Measurements from ENCODE around the gene LRRC70.

The LRRC70 gene, protein sequence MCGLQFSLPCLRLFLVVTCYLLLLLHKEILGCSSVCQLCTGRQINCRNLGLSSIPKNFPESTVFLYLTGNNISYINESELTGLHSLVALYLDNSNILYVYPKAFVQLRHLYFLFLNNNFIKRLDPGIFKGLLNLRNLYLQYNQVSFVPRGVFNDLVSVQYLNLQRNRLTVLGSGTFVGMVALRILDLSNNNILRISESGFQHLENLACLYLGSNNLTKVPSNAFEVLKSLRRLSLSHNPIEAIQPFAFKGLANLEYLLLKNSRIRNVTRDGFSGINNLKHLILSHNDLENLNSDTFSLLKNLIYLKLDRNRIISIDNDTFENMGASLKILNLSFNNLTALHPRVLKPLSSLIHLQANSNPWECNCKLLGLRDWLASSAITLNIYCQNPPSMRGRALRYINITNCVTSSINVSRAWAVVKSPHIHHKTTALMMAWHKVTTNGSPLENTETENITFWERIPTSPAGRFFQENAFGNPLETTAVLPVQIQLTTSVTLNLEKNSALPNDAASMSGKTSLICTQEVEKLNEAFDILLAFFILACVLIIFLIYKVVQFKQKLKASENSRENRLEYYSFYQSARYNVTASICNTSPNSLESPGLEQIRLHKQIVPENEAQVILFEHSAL

DNA sequence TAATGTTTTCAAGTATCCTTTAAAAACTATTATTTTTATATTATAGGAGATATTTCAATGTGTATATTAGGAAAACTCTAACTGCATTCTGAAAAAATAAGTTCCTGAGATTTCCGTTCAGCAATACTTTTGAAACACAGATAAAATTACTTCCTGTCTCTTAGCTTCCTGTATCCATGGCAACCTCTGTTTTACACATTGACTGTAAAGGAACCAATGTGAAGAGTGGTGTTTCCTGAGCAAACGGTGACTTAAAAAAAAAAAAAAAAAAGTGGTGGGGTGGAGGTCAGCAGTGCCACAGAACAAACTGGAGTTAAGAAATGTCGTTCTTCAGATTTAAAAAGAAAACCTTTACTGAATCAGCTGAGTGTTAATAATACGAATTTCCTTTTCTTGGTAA, at the start of gene LRRC70:
Gene LRRC70, plus strand, starts transcription at position 280 of the 400 bp plus-strand sequence. CDS start 620 bp downstream, outside the sequence.
- H3K4me3 ChIP-seq (ENCODE audit: control insufficient read depth, low read depth, low read length): no peak within 1 kb of the TSS
- peak; percentile 38 for DNase-seq (ENCODE audit: low read depth)
- TF ChIP-seq, protein P1, sequence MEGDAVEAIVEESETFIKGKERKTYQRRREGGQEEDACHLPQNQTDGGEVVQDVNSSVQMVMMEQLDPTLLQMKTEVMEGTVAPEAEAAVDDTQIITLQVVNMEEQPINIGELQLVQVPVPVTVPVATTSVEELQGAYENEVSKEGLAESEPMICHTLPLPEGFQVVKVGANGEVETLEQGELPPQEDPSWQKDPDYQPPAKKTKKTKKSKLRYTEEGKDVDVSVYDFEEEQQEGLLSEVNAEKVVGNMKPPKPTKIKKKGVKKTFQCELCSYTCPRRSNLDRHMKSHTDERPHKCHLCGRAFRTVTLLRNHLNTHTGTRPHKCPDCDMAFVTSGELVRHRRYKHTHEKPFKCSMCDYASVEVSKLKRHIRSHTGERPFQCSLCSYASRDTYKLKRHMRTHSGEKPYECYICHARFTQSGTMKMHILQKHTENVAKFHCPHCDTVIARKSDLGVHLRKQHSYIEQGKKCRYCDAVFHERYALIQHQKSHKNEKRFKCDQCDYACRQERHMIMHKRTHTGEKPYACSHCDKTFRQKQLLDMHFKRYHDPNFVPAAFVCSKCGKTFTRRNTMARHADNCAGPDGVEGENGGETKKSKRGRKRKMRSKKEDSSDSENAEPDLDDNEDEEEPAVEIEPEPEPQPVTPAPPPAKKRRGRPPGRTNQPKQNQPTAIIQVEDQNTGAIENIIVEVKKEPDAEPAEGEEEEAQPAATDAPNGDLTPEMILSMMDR (conservative IDR thresholded peaks at IDR 0.05; ENCODE audit: control insufficient read depth, insufficient read depth, low read depth, low read length): no peak

DNA sequence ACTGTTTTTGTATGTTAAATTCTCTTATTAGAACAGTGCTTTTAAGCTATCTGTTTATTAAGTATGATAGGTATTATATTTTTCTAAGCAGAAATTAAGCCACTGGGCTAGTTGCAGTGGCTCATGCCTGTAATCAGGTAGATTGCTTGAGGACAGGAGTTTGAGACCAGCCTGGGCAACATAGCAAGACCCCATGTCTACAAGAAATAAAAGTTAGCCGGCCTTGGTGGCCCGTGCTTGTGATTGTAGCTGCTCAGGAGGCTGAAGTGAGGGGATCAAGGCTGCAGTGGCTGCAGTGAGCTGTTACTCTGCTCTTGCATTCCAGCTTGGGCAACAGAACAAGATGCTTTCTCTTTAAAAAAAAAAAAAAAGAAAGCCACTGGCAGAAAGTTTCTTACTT, 45.0 kb upstream of the LRRC70 start:
- DNase-seq (ENCODE audit: low read depth): no peak
- TF ChIP-seq, protein P1 (conservative IDR thresholded peaks at IDR 0.05; ENCODE audit: control insufficient read depth, insufficient read depth, low read depth, low read length): no peak
- no peak overlapping the region for H3K4me3 ChIP-seq (ENCODE audit: control insufficient read depth, low read depth, low read length)

DNA sequence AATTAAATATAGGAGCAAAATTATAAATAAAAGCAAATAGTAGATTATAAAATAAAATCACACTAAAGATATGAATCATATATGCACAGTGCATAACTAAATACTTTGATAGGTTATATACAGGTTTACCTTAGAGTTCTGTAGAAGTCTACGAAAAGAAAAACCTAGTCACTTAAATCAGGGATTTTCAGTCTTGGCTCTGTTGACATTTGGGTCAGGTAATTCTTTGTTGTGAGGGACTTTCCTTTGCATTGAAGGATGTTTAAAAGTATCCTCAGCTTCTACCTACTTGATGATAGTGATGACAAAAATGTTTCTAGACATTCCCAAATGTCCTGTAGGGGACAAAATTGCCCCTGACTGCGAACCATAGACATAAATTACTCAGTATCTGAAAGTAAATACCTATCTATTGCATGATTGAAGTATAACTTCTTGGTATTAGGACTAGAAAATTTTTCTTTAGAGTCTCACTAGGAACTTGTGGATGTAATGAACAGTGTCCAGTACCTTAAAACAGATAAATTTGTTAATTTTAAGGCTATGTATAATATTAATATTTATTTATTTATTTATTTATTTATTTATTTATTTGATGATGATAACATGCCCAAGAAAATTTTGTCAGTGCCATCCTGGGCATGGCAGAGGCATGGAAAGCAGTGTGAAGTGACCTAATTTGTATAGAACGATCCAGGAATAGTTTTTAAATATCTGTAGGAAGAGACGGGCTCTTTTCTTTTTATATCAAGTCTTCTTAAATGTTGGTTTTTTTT, 44.0 kb upstream of the LRRC70 start:
- DNase-seq (ENCODE audit: low read depth): no peak
- no peak overlapping the region for H3K4me3 ChIP-seq (ENCODE audit: control insufficient read depth, low read depth, low read length)
- TF ChIP-seq, protein P1 (conservative IDR thresholded peaks at IDR 0.05; ENCODE audit: control insufficient read depth, insufficient read depth, low read depth, low read length): no peak

DNA sequence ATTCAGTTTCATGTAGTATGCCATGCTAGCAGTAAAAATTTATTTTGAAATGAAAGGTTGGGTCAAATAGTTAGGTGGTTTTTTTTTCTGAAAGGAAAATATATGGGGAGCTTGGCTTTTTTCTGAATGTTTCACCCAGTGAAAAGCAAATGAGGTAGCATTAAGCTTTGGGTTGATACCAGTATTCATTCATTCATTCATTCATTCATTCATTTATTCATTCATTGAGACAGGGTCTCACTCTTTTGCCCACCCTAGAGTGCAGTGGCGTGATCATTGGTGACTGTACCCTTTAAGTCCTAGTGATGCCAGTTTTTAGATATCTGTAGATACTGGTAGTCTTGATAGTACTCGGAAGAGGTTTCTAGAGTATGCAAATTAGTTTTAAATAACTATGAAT, 42.4 kb upstream of the LRRC70 start:
- no peak for DNase-seq (ENCODE audit: low read depth)
- TF ChIP-seq, protein P1 (conservative IDR thresholded peaks at IDR 0.05; ENCODE audit: control insufficient read depth, insufficient read depth, low read depth, low read length): no peak

DNA sequence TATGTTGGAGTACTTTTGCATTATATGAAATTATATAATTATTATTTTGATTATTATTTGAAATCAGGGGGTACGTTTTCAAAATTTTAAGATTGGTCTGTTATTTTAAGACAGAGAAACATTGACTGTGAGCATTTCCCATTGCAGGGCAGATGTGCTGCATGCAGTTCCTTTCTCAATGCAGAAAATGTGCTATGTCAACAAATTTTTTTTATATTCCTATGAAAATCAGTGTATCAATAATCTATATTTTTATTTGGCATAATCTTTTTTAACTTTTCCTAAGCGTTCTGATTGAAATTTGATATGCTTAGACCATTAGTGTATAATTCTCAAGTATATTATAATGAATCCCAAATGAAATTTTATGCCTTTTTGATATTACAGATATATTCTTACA, 41.8 kb upstream of the LRRC70 start:
- TF ChIP-seq, protein P1 (conservative IDR thresholded peaks at IDR 0.05; ENCODE audit: control insufficient read depth, insufficient read depth, low read depth, low read length): no peak
- no peak for DNase-seq (ENCODE audit: low read depth)
- no peak overlapping the region for H3K4me3 ChIP-seq (ENCODE audit: control insufficient read depth, low read depth, low read length)

More for the DNA sequence above, 42.4 kb upstream of the LRRC70 start:
- H3K4me3 ChIP-seq (ENCODE audit: control insufficient read depth, low read depth, low read length): no peak overlapping the region

DNA sequence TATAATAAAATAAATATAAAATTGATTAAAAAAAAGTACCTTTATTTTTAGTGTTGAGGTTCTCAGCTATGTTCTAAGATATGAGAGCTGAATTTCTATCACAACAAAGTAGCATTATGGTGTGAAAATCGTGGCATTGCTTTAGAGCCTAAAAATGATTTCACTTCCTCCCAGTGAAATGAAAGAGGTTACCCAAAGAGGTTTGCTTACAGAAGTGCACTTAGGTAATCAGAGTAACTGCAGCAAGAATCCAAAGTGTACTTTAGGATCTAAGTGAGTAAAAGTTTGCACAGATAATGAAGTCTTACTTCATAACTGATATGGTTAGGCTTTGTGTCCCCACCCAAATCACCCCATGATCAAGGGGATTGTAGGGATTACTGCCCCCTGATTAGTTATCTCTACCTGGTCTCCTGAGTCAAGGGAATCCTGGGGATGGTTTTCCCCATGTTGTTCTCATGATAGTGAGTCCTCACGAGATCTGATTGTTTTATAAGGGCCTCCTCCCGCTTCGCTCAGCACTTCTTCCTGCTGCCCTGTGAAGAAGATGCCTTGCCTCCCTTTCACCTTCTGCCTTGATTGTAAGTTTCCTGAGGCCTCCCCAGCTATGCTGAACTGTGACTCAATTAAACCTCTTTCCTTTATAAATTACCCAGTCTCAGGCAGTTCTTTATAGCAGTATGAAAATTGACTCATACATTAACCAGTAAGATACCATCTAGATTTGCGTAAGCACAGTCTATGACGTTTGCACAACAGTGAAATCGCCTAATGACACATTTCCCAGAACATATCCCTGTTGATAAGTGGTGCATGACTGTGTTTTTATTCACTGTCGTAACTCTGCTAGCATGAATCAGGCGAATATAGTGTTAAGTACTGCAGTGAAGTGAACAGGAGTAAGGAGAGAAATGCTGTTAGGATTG, 40.3 kb upstream of the LRRC70 start:
- TF ChIP-seq, protein P1 (conservative IDR thresholded peaks at IDR 0.05; ENCODE audit: control insufficient read depth, insufficient read depth, low read depth, low read length): no peak
- DNase-seq (ENCODE audit: low read depth): peak; percentile 93
- no peak overlapping the region for H3K4me3 ChIP-seq (ENCODE audit: control insufficient read depth, low read depth, low read length)

Data from fibroblast of mammary gland (primary cell).